PC-9 (cell line): ENCODE results near the gene CDH16. TPM values are rescaled to one million over a fixed set of nuclear protein-coding genes. Genes with fewer than 3 reads are reported as not detected.

Experiments used
- BruUV-seq: library from RNA; stranded (reverse); fragments of 400-500 nt; replicated peaks from 2 replicates; lab custom pipeline; 2021; lab: Mats Ljungman, UMichigan
- CTCF ChIA-PET: fragments of 300-600 bp; sonication (Branson Sonifier 250); formaldehyde crosslinking; loops from one replicate; lab custom pipeline; 2022; ENCODE audit warnings: antibody characterized with exemption; lab: Charles Lee
- POLR2A ChIA-PET: fragments of 300-600 bp; sonication (Branson Sonifier 250); formaldehyde crosslinking; loops from one replicate; lab custom pipeline; 2022; ENCODE audit warnings: antibody characterized with exemption; ENCODE audit not compliant: unreplicated experiment; lab: Charles Lee
- DNase-seq, 2 experiments: peaks; one replicate each; pipeline versions ENCODE4 v3.0.0 to v3.0.0-alpha.2; 2015 to 2022; ENCODE audit warnings: mixed read lengths in 1 of 2
- H2AFZ ChIP-seq: fragments of 200-600 bp; sonication (generic); 2 replicates; pipeline ENCODE4 v1.8.1; 2017; ENCODE audit warnings: antibody characterized with exemption
- H3F3A ChIP-seq: fragments of 200-600 bp; sonication (generic); 2 replicates; pipeline ENCODE4 v1.8.1; 2017; ENCODE audit warnings: antibody characterized with exemption, mild to moderate bottlenecking, low read depth; ENCODE audit not compliant: insufficient read depth
- H3K27ac ChIP-seq: fragments of 200-600 bp; sonication (generic); 2 replicates; pipeline ENCODE4 v1.6.1; 2016; ENCODE audit warnings: mixed run types
- H3K27me3 ChIP-seq: fragments of 200-600 bp; sonication (generic); 2 replicates; pipeline ENCODE4 v1.6.1; 2016; ENCODE audit warnings: low read depth, mixed run types; ENCODE audit not compliant: insufficient read depth
- H3K36me3 ChIP-seq: fragments of 200-600 bp; sonication (generic); 2 replicates; pipeline ENCODE4 v1.6.1; 2016; ENCODE audit warnings: low read depth, mixed run types
- H3K4me1 ChIP-seq: fragments of 200-600 bp; sonication (generic); replicated peaks from 2 replicates; pipeline ENCODE4 v1.6.1; 2016; ENCODE audit warnings: mixed run types; ENCODE audit not compliant: insufficient read depth
- H3K4me2 ChIP-seq: fragments of 200-600 bp; sonication (generic); 2 replicates; pipeline ENCODE4 v1.6.1; 2017; ENCODE audit warnings: mixed run types
- H3K4me3 ChIP-seq: fragments of 200-600 bp; sonication (generic); 2 replicates; pipeline ENCODE4 v1.6.1; 2016; ENCODE audit warnings: mixed run types
- H3K79me2 ChIP-seq: fragments of 200-600 bp; sonication (generic); 2 replicates; pipeline ENCODE4 v1.6.1; 2017; ENCODE audit warnings: low read depth, mixed run types
- H3K9me2 ChIP-seq: fragments of 200-600 bp; sonication (generic); 2 replicates; pipeline ENCODE4 v1.8.1; 2017; ENCODE audit warnings: mild to moderate bottlenecking; ENCODE audit not compliant: insufficient read depth
- H3K9me3 ChIP-seq: fragments of 200-600 bp; sonication (generic); 2 replicates; pipeline ENCODE4 v1.8.1; 2016; ENCODE audit warnings: low read depth; ENCODE audit not compliant: insufficient read depth
- H4K20me1 ChIP-seq: fragments of 200-600 bp; sonication (generic); 2 replicates; pipeline ENCODE4 v1.8.1; 2017; ENCODE audit not compliant: insufficient read depth
- EZH2 ChIP-seq: fragments of 200-600 bp; sonication (generic); IDR thresholded peaks from 2 replicates; pipeline ENCODE4 v1.8.0; 2017; ENCODE audit warnings: antibody characterized with exemption, low read depth
- intact Hi-C: fragments of 100-400 bp; cut with micrococcal nuclease; formaldehyde crosslinking; loops from one replicate; pipeline ENCODE4 v1.10.0; 2022; ENCODE audit not compliant: unreplicated experiment
- total RNA-seq: library from RNA; stranded (reverse); gene quantifications from 2 replicates; pipeline ENCODE4 v1.2.3, GENCODE V29; 2021
- TF ChIP-seq, protein P1 (sequence below): fragments of 200-600 bp; sonication (generic); conservative IDR thresholded peaks from 2 replicates; pipeline ENCODE4 v1.6.1; 2017; ENCODE audit warnings: mixed run types, antibody characterized with exemption, mild to moderate bottlenecking, moderate library complexity

Gene CDH16
- total RNA-seq, 1 experiment from 2014 or later: not detected

DNA sequence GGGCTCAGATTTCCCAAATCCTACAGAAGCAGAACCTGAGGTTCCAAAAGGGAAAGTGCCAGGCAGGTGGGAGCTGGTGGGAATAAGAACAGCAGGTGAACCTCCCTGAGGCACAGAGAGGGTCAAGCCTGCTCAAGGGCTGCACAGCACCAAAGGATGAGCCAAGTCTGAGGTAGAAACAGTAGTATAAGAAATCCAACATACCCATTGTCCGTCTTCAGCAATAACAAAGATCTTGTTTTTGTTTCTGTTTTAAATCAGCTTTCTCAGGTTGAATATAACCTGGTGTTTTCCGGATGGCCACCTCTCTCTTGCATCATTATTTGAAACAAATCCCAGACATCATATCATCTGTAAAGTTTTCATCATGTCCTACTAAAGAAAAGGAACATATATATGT, 31.8 kb upstream of the CDH16 start:
- no peak overlapping the region for H2AFZ ChIP-seq
- BruUV-seq: no TSS peak
- H3K4me1 ChIP-seq: no peaks in the 10 kb centered on the region
- H3K9me2 ChIP-seq: no peaks in the 10 kb centered on the region
- no peaks in the 10 kb centered on the region for H4K20me1 ChIP-seq
- no peaks in the 10 kb centered on the region for H3K36me3 ChIP-seq
- POLR2A ChIA-PET: no interaction called here
- intact Hi-C loops: no loop called here
- TF ChIP-seq, protein P1, sequence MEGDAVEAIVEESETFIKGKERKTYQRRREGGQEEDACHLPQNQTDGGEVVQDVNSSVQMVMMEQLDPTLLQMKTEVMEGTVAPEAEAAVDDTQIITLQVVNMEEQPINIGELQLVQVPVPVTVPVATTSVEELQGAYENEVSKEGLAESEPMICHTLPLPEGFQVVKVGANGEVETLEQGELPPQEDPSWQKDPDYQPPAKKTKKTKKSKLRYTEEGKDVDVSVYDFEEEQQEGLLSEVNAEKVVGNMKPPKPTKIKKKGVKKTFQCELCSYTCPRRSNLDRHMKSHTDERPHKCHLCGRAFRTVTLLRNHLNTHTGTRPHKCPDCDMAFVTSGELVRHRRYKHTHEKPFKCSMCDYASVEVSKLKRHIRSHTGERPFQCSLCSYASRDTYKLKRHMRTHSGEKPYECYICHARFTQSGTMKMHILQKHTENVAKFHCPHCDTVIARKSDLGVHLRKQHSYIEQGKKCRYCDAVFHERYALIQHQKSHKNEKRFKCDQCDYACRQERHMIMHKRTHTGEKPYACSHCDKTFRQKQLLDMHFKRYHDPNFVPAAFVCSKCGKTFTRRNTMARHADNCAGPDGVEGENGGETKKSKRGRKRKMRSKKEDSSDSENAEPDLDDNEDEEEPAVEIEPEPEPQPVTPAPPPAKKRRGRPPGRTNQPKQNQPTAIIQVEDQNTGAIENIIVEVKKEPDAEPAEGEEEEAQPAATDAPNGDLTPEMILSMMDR: no peak
- no peak for TF ChIP-seq EZH2
- no peaks in the 10 kb centered on the region for H3K79me2 ChIP-seq
- no peaks in the 10 kb centered on the region for H3K27me3 ChIP-seq
- CTCF ChIA-PET: interaction anchor here (0.6 kb wide), 1 partner anchor 262 kb away, joined by 5 read pairs; no protein-coding TSS in a partner anchor
- no peak overlapping the region for H3K27ac ChIP-seq
- no peak overlapping the region for H3K4me3 ChIP-seq
- H3K4me2 ChIP-seq: no peak overlapping the region
- DNase-seq: no peak
- H3F3A ChIP-seq: peaks cover 10% of the 10 kb centered on the region; the same call in 1 of the 2 replicates
- H3K9me3 ChIP-seq: no peaks in the 10 kb centered on the region

DNA sequence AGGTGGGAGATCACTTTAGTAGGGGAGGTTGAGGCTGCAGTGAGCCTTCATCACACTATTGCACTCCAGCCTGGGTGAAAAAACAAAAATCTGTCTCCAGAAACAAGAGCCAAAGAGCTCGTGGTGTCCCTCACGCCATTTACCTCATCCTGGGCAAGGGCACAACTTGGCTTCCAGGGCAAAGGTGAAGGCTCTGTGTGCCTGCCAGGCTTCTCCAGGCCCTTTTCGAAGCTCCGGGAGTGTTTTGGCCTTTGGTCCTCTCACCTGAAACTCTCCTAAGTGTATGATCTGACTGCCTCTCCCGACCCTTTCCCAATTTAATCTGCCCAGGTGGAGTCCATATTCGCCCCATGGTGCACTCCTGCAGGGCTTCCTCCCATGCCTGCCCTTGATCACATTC, 30.8 kb upstream of the CDH16 start:
- TF ChIP-seq EZH2: no peak
- TF ChIP-seq, protein P1: no peak
- Histone ChIP-seq H3F3A (peaks cover 14% of the 10 kb centered on the region; the same call in 1 of the 2 replicates), H3K36me3 (no peaks in the 10 kb centered on the region), H3K4me1 (no peaks in the 10 kb centered on the region), H3K4me3 (no peak overlapping the region), H3K9me2 (no peaks in the 10 kb centered on the region), H3K79me2 (no peaks in the 10 kb centered on the region), H3K4me2 (no peak overlapping the region), H3K9me3 (no peaks in the 10 kb centered on the region), H4K20me1 (no peaks in the 10 kb centered on the region), H2AFZ (no peak overlapping the region), H3K27me3 (no peaks in the 10 kb centered on the region), H3K27ac (no peak overlapping the region)
- no TSS peak for BruUV-seq
- ChIA-PET CTCF (interaction anchor here (0.6 kb wide), 1 partner anchor 101 kb away, joined by 3 read pairs; no protein-coding TSS in a partner anchor), POLR2A (interaction anchor here (0.6 kb wide), 1 partner anchor 263 kb away, joined by 11 read pairs; no protein-coding TSS in a partner anchor)
- no peak for DNase-seq
- intact Hi-C loops: loop anchor here (5.0 kb wide), 1 partner anchor 542 kb away; no protein-coding TSS in a partner anchor

DNA sequence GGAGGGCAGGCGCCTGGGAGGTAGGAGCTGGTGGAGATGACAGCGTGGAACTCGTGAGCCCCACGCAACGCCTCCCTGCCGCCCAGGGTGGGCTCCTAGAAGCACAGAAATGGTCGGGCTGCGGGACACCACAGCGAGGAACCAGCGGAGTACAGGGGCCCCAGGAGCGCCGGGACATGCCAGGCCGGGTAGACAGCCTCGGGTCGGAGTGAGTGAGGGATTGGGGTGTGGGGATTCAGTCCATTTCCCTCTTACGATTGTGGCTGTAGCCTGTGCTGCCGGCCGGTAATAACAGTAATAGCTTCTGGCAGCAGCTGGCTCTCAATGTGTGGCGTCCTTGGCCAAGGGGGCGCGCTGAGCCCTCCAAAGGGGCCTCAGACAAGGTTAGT, 30.1 kb upstream of the CDH16 start:
- Histone ChIP-seq H3K79me2 (no peaks in the 10 kb centered on the region), H3K4me1 (no peaks in the 10 kb centered on the region), H2AFZ (no peak overlapping the region), H3K9me3 (no peaks in the 10 kb centered on the region), H3K27ac (no peak overlapping the region), H3K4me2 (no peak overlapping the region), H3K4me3 (no peak overlapping the region), H3K36me3 (no peaks in the 10 kb centered on the region), H3K27me3 (no peaks in the 10 kb centered on the region), H3F3A (peaks cover 17% of the 10 kb centered on the region; the same call in 1 of the 2 replicates), H3K9me2 (no peaks in the 10 kb centered on the region), H4K20me1 (no peaks in the 10 kb centered on the region)
- DNase-seq: no peak
- intact Hi-C loops: loop anchor here (5.0 kb wide), 1 partner anchor 542 kb away; no protein-coding TSS in a partner anchor
- POLR2A ChIA-PET: interaction anchor here (0.6 kb wide), 1 partner anchor 264 kb away, joined by 11 read pairs; no protein-coding TSS in a partner anchor
- TF ChIP-seq, protein P1: no peak
- no peak for TF ChIP-seq EZH2
- BruUV-seq: no TSS peak
- CTCF ChIA-PET: interaction anchor here (0.6 kb wide), 1 partner anchor 100 kb away, joined by 3 read pairs; no protein-coding TSS in a partner anchor
